Activated CD8-positive, alpha-beta memory T cell treated with anti-CD3 and anti-CD28 coated beads for 24 hours (primary cell): Measurements from ENCODE around the gene GALNT16.
"Not testable (repeated sequence)": the region's sequence is repeated elsewhere in the genome, so short reads cannot be mapped to it uniquely, and the experiment has no call there.

Experiments
- DNase-seq: peaks from one replicate; pipeline ENCODE4 v3.0.0-alpha.2; 2020

Gene GALNT16

GRCh38 chr14:69259527-69260189 lies at the start of gene GALNT16:
Gene GALNT16 (plus strand): TSS chr14:69260158. CDS start chr14:69260291, 133 bp downstream.
- no peak for DNase-seq

- DNase-seq, result no peak
Measured at GRCh38 chr14:69214393-69214792, 45.6 kb upstream of the GALNT16 start.

- DNase-seq, result not testable (repeated sequence)
Measured at GRCh38 chr14:69217663-69218062, 42.3 kb upstream of the GALNT16 start.

- DNase-seq, result no peak
Measured at GRCh38 chr14:69224946-69225345, 35.0 kb upstream of the GALNT16 start.

- no peak for DNase-seq
Measured at GRCh38 chr14:69226178-69226577, 33.8 kb upstream of the GALNT16 start.

GRCh38 chr14:69226736-69227135 lies 33.2 kb upstream of the GALNT16 start:
- no peak for DNase-seq

- DNase-seq, result no peak
Measured at GRCh38 chr14:69231486-69231885, 28.5 kb upstream of the GALNT16 start.

- no peak for DNase-seq
Measured at GRCh38 chr14:69232388-69232787, 27.6 kb upstream of the GALNT16 start.

GRCh38 chr14:69234106-69234505 lies 25.9 kb upstream of the GALNT16 start:
- no peak for DNase-seq

- DNase-seq, result no peak
Measured at GRCh38 chr14:69235708-69236107, 24.2 kb upstream of the GALNT16 start.

- no peak for DNase-seq
Measured at GRCh38 chr14:69237142-69237541, 22.8 kb upstream of the GALNT16 start.

- DNase-seq, result no peak
Measured at GRCh38 chr14:69237584-69237983, 22.4 kb upstream of the GALNT16 start.

- no peak for DNase-seq
Measured at GRCh38 chr14:69238883-69239282, 21.1 kb upstream of the GALNT16 start.

GRCh38 chr14:69240527-69241173 lies 19.3 kb upstream of the GALNT16 start:
- no peak for DNase-seq

GRCh38 chr14:69241577-69241976 lies 18.4 kb upstream of the GALNT16 start:
- no peak for DNase-seq

GRCh38 chr14:69242311-69243224 lies 17.4 kb upstream of the GALNT16 start:
- DNase-seq, result peak; percentile 71

- DNase-seq, result no peak
Measured at GRCh38 chr14:69244946-69245345, 15.0 kb upstream of the GALNT16 start.

- DNase-seq, result no peak
Measured at GRCh38 chr14:69246331-69246730, 13.6 kb upstream of the GALNT16 start.

- no peak for DNase-seq
Measured at GRCh38 chr14:69247676-69248440, 12.1 kb upstream of the GALNT16 start.

- DNase-seq, result no peak
Measured at GRCh38 chr14:69249603-69250002, 10.4 kb upstream of the GALNT16 start.

GRCh38 chr14:69252851-69253250 lies 7.1 kb upstream of the GALNT16 start:
- no peak for DNase-seq

- DNase-seq, result no peak
Measured at GRCh38 chr14:69259168-69259526, 811 bp upstream of the GALNT16 start.
